ENCODE results near the gene FAM177B.

FAM177B gene

GRCh38 chr1:222791006-222791710, 54.2 kb downstream of the FAM177B start:
- TF ChIP-seq, protein P1, sequence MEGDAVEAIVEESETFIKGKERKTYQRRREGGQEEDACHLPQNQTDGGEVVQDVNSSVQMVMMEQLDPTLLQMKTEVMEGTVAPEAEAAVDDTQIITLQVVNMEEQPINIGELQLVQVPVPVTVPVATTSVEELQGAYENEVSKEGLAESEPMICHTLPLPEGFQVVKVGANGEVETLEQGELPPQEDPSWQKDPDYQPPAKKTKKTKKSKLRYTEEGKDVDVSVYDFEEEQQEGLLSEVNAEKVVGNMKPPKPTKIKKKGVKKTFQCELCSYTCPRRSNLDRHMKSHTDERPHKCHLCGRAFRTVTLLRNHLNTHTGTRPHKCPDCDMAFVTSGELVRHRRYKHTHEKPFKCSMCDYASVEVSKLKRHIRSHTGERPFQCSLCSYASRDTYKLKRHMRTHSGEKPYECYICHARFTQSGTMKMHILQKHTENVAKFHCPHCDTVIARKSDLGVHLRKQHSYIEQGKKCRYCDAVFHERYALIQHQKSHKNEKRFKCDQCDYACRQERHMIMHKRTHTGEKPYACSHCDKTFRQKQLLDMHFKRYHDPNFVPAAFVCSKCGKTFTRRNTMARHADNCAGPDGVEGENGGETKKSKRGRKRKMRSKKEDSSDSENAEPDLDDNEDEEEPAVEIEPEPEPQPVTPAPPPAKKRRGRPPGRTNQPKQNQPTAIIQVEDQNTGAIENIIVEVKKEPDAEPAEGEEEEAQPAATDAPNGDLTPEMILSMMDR (IDR thresholded peaks at IDR 0.05; ENCODE audit: insufficient read depth, low read depth, low read length, missing control alignments) = no peak
- no peak overlapping the region for H3K4me3 ChIP-seq (ENCODE audit: low read depth, low read length)
- no peak for DNase-seq (ENCODE audit: low read depth)

DNA sequence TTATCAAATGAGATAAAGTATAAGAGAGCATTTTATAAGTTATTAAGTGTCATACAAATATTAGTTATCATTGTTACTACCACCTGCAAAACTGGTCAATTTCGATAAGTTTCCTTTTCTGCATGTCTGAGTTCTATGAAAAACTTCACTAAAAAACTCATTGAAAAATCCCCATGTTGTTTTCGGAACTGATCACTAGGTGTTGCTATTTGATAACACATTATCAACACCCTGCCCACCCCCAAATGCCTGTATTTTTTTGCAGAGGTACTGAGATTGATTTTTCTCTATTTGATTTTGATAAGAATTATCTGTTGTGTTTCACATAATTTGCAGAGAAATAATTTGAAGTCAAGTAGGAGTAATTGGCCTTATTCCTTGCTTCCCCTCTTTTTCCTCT, 55.7 kb downstream of the FAM177B start:
- H3K4me3 ChIP-seq (ENCODE audit: low read depth, low read length) = no peak overlapping the region
- TF ChIP-seq, protein P1 (IDR thresholded peaks at IDR 0.05; ENCODE audit: insufficient read depth, low read depth, low read length, missing control alignments) = no peak
- no peak for DNase-seq (ENCODE audit: low read depth)

DNA sequence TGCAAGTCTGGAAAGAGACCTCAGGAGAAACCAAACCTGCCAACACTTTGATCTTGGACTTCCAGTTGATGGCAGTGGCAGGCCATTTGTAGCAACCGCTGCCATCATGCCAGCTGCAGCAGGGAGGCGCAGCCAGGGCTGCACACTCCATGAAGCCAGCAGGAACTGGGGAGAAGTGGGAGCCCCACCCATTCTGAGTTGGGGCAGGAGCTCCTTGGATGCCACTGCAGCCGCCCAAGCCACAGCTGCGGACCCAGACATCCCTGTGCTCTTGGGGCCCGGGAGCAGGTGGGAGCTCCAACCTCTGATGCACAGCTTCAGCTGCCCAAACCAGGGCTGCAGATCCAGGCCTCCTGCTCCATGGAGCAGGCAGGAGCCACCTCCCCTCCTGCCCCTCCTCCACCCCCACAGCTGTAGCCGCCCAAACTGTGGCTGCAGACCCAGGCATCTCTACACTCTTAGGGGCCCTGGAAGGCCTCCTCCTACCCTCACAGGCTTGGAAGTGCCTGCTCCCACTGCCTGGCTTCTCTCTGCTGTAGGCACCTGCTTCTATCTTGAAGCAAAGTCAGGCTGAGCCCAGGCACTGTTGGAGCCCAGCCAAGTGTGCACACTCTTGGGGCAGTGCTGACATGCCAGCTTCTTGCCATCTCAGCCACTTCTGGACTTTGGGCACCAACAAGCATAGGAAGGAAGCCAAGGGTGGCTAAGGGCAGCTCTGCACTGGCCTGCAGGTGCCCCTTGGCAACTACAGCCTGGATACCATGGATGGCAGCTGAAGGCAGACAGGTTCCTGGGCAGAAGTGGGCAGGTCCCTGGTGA, 57.9 kb downstream of the FAM177B start:
- TF ChIP-seq, protein P1 (IDR thresholded peaks at IDR 0.05; ENCODE audit: insufficient read depth, low read depth, low read length, missing control alignments) = no peak
- H3K4me3 ChIP-seq (ENCODE audit: low read depth, low read length) = no peak overlapping the region
- no peak for DNase-seq (ENCODE audit: low read depth)

GRCh38 chr1:222798116-222798515, 61.1 kb downstream of the FAM177B start:
- no peak for DNase-seq (ENCODE audit: low read depth)
- TF ChIP-seq, protein P1 (IDR thresholded peaks at IDR 0.05; ENCODE audit: insufficient read depth, low read depth, low read length, missing control alignments) = no peak
- H3K4me3 ChIP-seq (ENCODE audit: low read depth, low read length) = no peak overlapping the region

DNA sequence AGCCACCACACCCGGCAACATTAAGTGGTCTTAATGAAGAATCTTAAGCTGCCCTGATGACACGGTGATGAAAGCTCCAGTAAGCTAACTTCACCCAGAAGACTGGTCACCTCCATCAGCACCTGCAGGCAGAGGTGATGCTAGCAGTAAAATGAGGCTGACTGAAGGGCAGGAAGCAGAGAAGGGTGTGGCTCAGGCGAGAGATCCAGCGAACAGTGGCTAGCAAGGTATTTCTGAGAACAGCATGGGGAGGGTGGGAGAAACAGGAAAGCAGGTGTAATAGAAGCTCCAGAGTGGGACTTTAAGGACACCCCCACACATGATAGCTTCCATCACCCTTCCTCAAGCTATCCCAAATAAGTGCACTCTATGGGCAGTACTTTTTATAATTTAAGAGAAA, 62.0 kb downstream of the FAM177B start:
- no peak for DNase-seq (ENCODE audit: low read depth)
- TF ChIP-seq, protein P1 (IDR thresholded peaks at IDR 0.05; ENCODE audit: insufficient read depth, low read depth, low read length, missing control alignments) = no peak
- no peak overlapping the region for H3K4me3 ChIP-seq (ENCODE audit: low read depth, low read length)

Data from GM12865 (cell line).